HG03097 (cell line): ENCODE data around the gene FCGR2B.
"Not testable (repeated sequence)": the region's sequence is repeated elsewhere in the genome, so short reads cannot be mapped to it uniquely, and the experiment has no call there.

Source experiments
- ATAC-seq: cut with Tn5 transposase; IDR thresholded peaks from one replicate; pipeline ENCODE4 v1.9.1; 2021; ENCODE audit not compliant: unreplicated experiment, low FRiP score

The FCGR2B gene

DNA sequence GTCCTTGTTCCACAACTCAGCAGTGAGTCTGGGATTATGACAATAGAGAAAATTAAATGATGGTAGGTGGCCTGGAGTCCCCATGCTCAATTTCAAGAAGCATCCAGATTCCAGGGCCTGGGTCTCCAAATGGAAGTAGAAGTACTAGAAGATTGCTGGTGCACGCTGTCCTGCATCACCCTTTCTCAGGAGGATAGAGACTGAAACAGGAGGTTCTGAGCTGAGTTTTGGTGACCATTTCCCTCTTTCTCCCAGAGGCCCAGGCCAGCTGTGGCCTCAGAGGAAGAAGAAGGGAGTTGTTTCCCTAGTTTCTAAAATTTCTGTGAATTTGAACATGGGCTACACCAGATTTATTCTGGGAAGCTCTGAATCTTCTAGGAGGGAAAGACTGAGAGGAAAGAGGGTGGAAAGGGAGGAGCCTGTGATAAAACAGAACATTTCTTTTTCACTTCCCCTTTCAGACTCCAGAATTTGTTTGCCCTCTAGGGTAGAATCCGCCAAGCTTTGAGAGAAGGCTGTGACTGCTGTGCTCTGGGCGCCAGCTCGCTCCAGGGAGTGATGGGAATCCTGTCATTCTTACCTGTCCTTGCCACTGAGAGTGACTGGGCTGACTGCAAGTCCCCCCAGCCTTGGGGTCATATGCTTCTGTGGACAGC, at the start of gene FCGR2B:
Gene FCGR2B, plus strand, starts transcription at position 460 of the 656 bp plus-strand sequence. Its CDS starts 99 bp downstream, at position 559.
- ATAC-seq = peak; percentile 49

DNA sequence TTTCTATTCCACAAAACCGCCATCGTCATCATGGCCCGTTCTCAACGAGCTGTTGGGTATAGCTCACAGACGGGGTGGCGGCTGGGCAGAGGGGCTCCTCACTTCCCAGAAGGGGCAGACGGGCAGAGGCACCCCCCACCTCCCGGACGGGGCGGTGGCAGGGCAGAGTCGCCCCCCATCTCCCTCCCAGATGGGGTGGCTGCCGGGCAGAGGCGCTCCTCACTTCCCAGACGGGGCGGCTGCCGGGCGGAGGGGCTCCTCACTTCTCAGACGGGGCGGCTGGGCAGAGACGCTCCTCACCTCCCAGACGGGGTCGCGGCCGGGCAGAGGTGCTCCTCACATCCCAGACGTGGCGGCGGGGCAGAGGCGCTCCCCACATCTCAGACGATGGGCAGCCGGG, 46.5 kb upstream of the FCGR2B start:
- ATAC-seq = not testable (repeated sequence)

DNA sequence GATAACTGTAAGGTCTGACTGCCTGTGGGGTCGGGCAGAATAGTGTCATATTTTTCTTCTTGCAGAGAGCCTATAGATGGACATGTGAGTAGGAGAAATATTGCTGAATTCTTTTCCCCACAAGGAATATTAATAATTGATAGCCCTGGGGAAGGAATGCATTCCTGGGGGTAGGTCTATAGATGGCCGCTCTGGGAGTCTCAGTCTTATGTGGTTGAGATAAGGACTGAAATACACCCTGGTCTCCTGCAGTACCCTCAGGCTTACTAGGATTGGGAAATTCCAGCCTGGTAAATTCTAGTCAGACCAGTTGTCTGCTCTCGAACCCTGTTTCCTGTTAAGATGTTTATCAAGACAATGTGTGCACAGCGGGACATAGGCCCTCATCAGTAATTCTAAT, 44.4 kb upstream of the FCGR2B start:
- not testable (repeated sequence) for ATAC-seq

DNA sequence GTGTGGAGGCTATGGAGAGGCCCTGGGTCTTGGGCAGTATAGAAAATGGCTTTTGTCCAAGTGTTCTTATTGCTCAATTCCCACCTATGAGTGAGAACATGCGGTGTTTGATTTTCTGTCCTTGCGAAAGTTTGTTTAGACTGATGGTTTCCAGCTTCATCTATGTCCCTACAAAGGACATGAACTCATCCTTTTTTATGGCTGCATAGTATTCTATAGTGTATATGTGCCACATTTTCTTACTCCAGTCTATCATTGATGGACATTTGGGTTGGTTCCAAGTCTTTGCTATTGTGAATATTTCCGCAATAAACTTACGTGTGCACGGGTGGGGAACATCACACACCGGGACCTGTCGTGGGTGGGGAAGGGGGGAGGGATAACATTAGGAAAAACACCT, 42.5 kb upstream of the FCGR2B start:
- ATAC-seq = not testable (repeated sequence)

DNA sequence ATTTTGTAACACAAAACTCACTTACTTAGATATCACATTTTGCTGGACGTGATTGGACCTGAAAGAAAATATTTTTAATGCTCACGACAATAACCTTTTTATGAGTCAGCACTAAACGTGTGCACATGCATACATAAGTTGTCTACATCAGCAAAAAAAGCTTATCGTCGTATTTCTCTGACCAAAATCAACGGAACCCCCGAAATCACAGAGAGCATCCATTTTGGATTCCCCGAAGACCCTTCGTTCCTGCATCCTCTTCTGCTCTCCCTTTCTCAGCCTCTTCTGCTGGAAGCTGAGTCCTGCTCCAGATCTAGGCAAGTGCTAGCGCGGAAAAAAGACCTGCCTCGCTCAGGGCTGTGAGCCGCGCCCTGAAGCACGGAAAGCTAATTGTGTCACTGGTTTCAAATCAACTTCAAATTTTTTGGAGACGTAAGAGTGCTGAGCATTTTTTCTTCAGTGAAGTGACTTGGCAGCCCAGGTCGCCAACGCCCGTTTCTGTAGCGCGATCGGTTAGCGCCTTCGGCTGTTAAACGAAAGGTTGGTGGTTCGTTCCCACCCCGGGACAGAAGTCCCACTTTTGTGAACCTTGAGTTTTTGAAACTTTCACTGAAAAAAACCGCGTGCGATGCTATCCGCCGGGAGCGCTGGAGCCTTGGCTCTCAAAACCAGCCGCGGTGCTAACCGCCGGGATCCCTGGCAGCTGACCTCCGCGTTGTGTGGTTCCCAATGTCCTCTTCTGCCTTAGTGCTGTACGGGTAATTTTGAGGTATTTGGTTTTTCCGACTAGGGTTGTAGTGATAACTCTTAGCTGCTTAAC, 41.6 kb upstream of the FCGR2B start:
- ATAC-seq = not testable (repeated sequence)

DNA sequence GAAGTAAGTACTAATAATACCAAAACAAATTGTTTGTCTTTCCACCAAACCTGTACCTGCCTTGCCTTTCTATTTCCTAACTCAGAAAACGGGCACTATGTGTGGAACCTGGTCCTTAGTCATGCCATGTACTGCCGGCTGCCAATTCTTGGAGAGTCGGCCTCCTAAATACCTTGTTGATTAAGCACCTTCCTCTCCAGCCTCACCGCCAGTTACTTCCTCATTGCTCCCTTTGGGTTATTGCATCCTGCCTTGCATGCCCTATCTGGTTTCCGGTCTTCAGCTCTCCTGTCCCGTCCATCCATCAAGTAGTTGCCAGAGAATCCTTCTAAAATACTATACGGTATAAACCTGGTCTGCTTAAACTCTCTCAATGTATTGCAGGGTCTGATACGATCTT, 40.9 kb upstream of the FCGR2B start:
- ATAC-seq = not testable (repeated sequence)

DNA sequence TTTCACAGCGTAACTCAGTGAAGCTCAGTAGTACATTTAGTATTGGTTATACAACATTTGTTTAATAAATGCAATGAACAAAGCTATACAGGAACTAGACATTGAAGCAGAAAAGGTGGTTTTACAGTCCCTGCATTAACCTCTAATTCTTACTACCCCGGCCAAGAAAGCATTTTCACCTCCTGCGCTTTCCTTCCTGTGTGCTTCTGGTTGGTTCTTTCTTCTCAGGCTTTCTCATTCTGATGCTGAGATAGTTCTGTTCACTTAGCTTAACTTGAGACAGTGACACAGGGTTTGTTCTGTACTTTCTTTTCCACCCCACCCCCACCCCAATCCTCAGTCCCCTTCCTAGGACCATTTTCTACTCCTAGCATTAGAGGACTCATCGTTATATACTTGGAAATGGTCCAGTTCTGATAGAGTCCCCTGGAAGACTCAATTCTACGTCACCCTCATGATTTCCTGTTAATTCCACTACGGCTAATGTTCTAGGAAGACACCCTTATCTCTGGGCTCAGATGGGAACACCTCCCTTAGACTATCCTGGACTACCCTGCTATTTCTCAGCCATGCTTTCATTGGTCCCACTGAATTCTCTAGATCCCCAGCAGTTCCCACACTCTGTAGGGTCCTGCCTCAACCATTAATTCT, 39.4 kb upstream of the FCGR2B start:
- ATAC-seq = peak; percentile 36

DNA sequence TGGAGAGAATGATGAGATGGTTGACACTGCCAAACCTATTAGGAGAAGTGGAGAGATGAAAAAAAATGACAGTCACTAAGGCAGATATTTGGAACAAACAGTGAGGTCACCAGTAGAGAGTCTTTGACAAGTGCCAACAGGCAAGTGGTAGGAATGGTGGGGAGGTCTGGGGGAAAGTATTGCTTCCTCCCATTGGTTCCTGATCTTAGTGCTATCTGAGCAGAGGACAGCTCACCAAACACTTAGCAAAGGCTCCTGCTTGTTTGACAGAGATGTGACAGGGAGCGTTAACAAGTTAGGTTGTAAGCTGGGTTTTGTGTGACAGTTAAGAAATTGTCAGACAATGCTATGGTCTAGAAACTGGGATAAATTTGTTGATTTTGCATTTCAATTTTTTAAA, 38.3 kb upstream of the FCGR2B start:
- ATAC-seq = not testable (repeated sequence)

DNA sequence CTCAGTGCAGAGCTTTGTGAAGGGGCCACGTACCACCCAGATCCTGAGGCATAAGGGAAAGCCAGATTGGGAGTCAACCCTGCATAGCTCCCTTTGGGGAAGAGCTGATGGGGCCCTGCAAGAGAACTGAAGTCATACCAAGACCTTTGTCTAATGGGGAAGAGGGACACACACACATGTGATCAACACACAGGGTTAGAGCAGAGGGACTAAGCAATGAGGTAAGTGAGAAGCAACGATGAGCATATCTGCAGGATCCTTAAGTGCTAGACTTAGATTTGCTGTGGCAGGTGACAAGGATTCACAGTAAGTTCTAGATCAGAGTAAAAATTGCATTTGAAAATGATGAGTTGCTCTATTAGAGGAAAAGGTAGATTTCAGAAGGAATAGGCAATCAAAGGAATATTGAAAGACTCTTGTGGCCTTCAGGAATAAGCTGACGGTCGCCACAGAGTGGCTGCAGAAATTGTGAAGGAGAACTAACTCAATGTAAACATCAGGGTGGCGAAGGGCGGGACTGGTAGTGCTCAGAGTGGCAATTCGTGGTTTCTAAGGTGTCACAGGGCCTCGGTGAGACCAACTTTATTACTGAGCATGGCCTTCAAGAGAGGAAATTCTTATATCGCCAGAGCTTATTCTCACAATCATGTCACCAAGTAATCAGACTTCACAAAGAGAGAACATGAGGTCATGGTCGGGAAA, 36.3 kb upstream of the FCGR2B start:
- ATAC-seq = not testable (repeated sequence)

DNA sequence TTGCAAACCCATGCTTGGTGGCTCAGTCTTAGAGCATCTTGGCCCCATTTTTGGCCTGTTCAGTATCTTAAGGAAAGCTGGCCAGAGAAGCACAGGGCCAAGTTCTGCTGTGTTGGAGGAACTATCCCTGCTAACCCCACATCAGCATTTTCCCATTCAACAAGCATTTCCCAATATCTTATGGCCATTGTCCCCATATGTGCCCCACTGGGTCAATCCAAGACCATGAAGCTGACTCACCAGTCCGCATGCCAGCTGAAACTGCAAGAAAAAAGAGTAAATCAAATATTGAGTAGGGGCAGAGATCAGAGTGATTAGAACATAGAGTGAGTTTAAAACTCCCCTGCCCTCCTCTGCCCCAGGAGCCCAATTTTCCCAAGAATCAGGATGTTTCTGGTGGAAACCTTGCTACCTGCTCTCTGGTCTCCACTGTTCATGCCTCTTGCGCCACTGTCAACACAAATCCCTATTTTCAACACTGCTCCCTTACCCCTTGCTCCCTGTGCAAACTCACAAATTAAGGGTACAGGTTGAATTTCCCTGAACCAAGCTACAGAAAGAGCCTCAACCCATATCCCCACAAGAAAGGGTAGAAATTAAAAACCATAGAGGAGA, 32.7 kb upstream of the FCGR2B start:
- not testable (repeated sequence) for ATAC-seq

DNA sequence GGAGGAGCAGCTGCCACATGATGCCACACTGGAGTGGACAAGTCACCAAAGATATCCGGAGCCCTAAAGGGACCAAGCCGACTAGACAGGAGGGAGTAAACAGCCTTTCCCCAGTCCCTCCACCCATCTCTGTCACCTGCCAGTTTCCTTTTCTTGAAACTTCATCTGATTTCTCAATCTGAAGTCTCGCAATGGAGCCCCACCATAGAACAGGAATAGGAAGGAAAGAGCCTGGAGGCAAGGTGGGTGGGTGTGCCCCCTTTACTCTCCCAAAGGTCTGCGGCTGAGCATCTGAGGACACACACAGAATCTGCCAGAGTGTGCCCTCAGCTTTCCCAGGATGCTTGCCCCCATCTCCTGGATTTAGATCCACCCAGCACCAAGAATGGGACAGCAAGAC, 31.9 kb upstream of the FCGR2B start, which contains the start of gene FCGR3B:
Gene FCGR3B, minus strand, starts transcription at position 101 of the 400 bp plus-strand sequence. Its CDS starts 82 bp downstream, at position 19.
- no peak for ATAC-seq

DNA sequence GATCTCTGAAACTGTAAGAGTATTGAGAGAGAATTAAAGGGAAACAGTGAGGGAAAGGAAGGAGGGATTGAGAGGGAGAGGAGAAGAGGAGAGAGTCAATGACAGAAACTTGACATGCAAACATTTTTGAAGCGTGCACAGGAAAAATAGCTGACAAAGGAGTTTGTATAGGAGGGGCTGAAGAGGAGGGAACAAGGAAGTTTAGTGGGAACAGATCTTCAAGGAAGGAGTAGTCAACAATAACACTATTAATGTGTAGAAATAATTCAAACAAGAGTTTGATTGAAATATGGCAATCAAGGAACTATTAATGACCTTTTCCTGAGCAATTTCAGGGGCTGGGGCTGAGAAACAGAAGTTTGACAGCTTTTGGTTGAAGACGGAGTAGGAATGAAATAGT, 27.9 kb upstream of the FCGR2B start:
- ATAC-seq = not testable (repeated sequence)

DNA sequence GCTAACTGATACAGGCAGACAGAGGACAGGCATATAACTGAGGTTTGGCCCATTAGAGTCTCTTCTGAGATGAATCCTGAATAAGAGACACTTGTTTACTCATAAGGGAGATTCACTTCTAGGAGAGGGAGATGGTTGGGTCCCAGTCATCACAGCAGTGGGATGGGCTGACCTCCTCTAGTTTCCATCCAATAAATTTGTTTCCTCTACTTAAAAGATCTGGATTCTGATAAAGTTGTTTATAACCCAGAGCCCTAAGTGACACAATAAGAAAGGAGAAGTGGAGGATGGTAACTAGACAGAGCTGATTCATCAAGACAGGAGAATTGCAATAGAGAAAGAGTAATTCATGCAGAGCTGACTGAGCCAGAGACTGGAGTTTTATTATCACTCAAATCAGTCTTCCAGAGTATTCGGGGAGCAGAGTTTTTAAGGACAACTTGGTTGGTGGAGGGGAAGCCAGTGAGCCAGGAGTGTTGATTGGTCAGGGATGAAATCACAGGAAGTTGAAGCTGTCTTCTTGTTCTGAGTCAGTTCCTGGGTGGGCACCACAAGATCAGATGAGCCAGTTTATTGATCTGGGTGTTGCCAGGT, 26.7 kb upstream of the FCGR2B start:
- ATAC-seq = not testable (repeated sequence)

DNA sequence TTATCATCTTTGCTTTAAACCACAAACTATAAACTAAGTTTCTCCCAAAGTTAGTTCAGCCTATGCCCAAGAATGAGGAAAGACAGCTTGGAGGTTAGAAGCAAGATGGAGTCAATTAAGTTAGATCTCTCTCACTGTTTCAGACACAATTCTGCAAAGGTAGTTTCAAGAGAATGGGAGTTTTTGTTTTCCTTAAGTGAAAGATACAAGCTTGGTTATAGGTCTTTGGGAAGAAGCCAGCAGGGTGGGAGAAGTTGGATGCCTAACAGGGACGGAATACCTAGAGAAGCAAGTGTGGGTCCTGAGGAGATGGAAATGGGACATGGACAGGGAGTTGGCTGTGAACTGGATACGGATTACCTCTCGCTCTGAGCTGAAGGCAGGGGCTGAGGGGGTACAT, 26.0 kb upstream of the FCGR2B start:
- not testable (repeated sequence) for ATAC-seq

DNA sequence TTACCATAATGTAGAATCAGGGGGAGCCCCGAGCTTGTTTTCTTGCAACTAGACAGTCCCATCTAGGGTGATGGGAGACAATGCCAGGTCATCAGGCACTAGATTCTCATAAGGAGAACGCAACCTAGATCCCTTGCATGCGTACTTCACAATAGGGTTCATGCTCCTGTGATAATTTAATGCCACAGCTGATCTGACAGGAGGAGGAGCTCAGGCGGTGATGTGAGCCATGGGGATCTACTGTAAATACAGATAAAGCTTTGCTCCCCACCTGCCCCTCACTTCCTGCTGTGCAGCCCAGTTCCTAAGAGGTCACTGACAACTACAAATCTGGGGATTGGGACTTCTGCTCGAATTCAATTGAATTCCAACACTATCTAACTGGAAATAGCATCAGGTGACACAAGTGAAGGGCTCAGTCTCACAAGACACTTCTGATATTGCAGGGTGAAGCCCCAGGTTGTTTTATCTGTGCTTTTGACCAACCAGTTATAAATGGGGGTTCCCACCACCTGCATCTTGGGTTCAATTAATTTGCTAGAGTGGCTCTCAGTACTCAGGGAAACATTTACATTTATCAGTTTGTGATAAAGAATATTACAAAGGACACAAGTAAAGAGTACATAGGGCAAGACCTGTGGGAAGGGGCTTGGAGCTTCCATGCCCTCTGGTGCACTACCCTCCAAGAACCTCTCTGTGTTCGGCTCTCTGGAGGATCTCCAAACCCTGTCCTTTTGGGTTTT, 24.5 kb upstream of the FCGR2B start:
- not testable (repeated sequence) for ATAC-seq

DNA sequence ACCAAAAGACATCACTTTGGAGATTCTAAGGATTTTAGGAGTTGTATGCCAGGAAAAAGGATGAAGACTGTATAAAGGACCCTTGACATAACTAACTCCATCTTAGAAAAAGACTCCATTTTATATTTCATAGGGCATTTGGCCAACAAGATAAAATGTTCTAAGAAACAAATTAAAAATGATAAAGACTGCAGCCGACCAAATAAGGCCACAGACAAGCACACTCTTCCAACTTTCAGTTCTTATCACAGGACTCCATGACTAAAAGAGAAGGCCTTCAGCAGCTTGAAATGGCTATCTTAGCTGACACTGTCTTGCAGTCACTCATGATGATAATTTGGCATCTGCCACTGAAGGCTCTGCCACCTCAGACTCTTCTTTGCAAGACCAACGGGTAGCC, 23.7 kb upstream of the FCGR2B start:
- not testable (repeated sequence) for ATAC-seq

DNA sequence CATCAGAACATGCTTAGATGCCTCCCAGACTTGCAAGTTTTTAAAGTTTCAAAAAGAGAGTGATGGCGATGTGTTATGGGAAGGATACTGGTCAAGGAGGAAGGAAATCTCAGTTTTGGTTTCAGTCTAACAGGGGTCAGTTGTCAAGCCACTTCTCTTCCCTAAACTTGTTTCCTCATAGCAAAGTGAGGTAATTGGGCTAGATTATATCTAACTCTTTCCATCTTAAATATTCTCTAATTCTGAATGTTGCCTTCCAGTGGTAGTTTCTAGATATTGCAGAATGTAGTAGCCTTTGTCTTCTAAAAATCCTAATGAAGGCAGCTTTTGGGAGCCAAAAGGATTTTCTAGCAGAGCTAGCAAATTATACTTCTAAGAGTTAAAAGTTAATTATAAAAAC, 20.2 kb upstream of the FCGR2B start:
- not testable (repeated sequence) for ATAC-seq

DNA sequence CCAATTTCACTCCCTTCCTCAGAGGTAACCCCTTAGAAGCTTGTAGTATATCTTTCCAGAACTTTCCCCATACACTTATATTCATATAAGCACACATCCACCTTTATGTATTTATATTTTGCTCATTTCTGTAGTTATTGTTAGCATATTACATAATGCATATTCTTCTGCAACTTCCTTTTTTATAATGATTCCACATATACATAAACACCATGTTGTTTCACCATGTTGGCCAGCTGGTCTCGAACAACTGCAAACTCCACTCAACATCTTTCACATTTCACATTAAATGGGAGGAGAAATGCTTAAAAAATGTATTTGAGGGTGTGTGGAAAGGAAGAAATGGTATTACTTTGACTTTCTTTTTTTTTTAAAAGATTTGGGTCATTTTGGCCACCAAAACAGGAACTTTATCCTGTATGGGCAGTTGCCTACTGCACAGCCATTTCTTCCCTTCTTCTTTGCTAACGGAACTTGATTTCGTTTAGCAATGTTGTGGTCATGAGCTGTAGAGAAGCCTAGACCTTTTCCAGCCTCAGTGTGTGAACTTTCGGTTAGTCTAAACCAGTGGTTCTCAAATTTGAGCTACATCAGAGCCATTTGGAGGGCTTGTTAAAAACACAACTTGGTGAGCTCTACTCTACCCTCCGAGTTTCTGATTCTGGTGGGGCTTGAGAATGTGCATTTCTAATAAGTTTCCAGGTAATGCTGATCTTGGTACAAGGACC, 19.3 kb upstream of the FCGR2B start:
- ATAC-seq = not testable (repeated sequence)
